ENCODE results near the gene LRATD1.

LRATD1 gene

DNA sequence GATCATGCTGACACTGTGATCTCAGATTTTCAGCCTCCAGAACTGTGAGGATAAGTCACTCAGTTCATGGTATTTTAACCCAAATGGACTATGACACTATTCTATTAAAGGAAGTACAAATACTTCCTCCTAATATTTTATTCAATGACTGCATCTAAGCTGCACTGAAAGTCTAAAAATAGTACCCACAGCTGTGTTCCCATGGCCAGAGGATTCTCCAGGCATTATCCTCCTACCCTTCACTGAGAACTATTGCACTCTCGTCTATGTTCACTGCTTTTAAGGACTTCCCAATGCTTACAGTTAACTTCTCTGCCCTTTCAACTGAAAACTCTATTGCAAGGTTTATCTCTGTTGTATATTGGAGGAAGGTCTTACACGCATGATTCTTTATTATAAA lies 15.2 kb downstream of the LRATD1 start:
- no peaks in the 10 kb centered on the region for H3K4me1 ChIP-seq (ENCODE audit: control insufficient read depth in 1 of 2, insufficient read depth in 2 of 2, low read length in 2 of 2)
- H3K9me3 ChIP-seq (ENCODE audit: control insufficient read depth in 1 of 2, low read length in 2 of 2): no peaks in the 10 kb centered on the region
- H3K27ac ChIP-seq (ENCODE audit: low read depth, low read length): no peak overlapping the region
- H3K9ac ChIP-seq (ENCODE audit: low read depth in 1 of 2, low read length in 2 of 2): no peak overlapping the region
- peaks cover 0 to 20% of the 10 kb centered on the region in 2 donors for H3K36me3 ChIP-seq (ENCODE audit: control insufficient read depth in 1 of 2, insufficient read depth in 2 of 2, low read length in 2 of 2)
- no peaks in the 10 kb centered on the region for H3K27me3 ChIP-seq (ENCODE audit: control insufficient read depth in 1 of 2, insufficient read depth in 2 of 2, low read length in 2 of 2)
- H3K4me3 ChIP-seq (ENCODE audit: low read depth in 1 of 2, low read length in 2 of 2): no peak overlapping the region

DNA sequence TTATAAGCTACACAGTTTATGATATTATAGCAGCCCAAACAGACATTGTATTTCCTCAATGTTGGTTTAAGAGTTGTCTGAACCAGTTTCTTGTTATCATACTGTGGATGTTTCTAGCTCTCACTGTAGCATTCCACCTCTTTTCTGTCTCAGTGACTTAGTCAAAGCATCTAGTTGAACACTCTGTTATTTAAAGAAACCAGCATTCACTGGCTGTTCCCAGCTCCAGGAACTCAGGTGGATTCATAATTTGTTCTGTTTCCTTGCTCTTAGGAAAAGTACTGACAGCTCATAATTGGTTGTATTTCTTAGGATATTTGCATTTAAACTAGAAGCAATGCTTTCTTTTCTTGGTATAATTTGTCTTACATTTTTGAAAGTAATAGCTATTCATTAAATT lies 17.5 kb downstream of the LRATD1 start:
- Histone ChIP-seq H3K27me3 (ENCODE audit: control insufficient read depth in 1 of 2, insufficient read depth in 2 of 2, low read length in 2 of 2) (no peaks in the 10 kb centered on the region), H3K9ac (ENCODE audit: low read depth in 1 of 2, low read length in 2 of 2) (no peak overlapping the region), H3K27ac (ENCODE audit: low read depth, low read length) (no peak overlapping the region), H3K9me3 (ENCODE audit: control insufficient read depth in 1 of 2, low read length in 2 of 2) (no peaks in the 10 kb centered on the region), H3K36me3 (ENCODE audit: control insufficient read depth in 1 of 2, insufficient read depth in 2 of 2, low read length in 2 of 2) (peaks cover 0 to 14% of the 10 kb centered on the region in 2 donors), H3K4me3 (ENCODE audit: low read depth in 1 of 2, low read length in 2 of 2) (no peak overlapping the region), H3K4me1 (ENCODE audit: control insufficient read depth in 1 of 2, insufficient read depth in 2 of 2, low read length in 2 of 2) (no peaks in the 10 kb centered on the region)

DNA sequence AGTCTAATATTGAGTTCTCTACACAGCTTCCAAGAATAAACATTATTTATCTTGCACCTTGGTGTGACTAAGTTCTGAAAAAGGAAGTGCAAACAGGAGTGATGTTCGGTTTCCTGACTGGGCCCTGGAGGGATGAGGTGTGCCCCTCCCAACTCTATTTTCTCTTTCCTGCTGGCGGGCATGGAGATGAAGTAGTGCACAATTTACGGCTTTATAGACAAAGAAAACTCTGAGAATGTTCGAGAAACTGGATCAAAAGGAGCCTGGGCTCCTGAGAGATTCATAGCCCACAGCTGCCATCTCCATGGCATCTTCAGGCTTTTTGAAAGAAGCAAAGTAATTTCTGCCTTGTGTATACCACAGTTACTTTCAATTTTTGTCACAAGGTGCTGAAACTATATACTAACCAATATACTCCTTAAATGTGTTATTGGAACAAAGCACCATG lies 22.3 kb downstream of the LRATD1 start:
- H3K9ac ChIP-seq (ENCODE audit: low read depth in 1 of 2, low read length in 2 of 2): no peak overlapping the region
- peaks cover 0 to 6% of the 10 kb centered on the region in 2 donors for H3K36me3 ChIP-seq (ENCODE audit: control insufficient read depth in 1 of 2, insufficient read depth in 2 of 2, low read length in 2 of 2)
- H3K27ac ChIP-seq (ENCODE audit: low read depth, low read length): no peak overlapping the region
- H3K4me3 ChIP-seq (ENCODE audit: low read depth in 1 of 2, low read length in 2 of 2): no peak overlapping the region
- no peaks in the 10 kb centered on the region for H3K9me3 ChIP-seq (ENCODE audit: control insufficient read depth in 1 of 2, low read length in 2 of 2)
- H3K4me1 ChIP-seq (ENCODE audit: control insufficient read depth in 1 of 2, insufficient read depth in 2 of 2, low read length in 2 of 2): no peaks in the 10 kb centered on the region
- no peaks in the 10 kb centered on the region for H3K27me3 ChIP-seq (ENCODE audit: control insufficient read depth in 1 of 2, insufficient read depth in 2 of 2, low read length in 2 of 2)

GRCh38 chr2:14656146-14656545 lies 23.6 kb downstream of the LRATD1 start:
- Histone ChIP-seq H3K9ac (ENCODE audit: low read depth in 1 of 2, low read length in 2 of 2) (no peak overlapping the region), H3K27ac (ENCODE audit: low read depth, low read length) (no peak overlapping the region), H3K4me1 (ENCODE audit: control insufficient read depth in 1 of 2, insufficient read depth in 2 of 2, low read length in 2 of 2) (no peaks in the 10 kb centered on the region), H3K36me3 (ENCODE audit: control insufficient read depth in 1 of 2, insufficient read depth in 2 of 2, low read length in 2 of 2) (peaks cover 0 to 3% of the 10 kb centered on the region in 2 donors), H3K4me3 (ENCODE audit: low read depth in 1 of 2, low read length in 2 of 2) (no peak overlapping the region), H3K27me3 (ENCODE audit: control insufficient read depth in 1 of 2, insufficient read depth in 2 of 2, low read length in 2 of 2) (no peaks in the 10 kb centered on the region), H3K9me3 (ENCODE audit: control insufficient read depth in 1 of 2, low read length in 2 of 2) (no peaks in the 10 kb centered on the region)

GRCh38 chr2:14661163-14661562 lies 28.6 kb downstream of the LRATD1 start:
- no peaks in the 10 kb centered on the region for H3K27me3 ChIP-seq (ENCODE audit: control insufficient read depth in 1 of 2, insufficient read depth in 2 of 2, low read length in 2 of 2)
- H3K9ac ChIP-seq (ENCODE audit: low read depth in 1 of 2, low read length in 2 of 2): no peak overlapping the region
- no peak overlapping the region for H3K4me3 ChIP-seq (ENCODE audit: low read depth in 1 of 2, low read length in 2 of 2)
- no peak overlapping the region for H3K27ac ChIP-seq (ENCODE audit: low read depth, low read length)
- no peaks in the 10 kb centered on the region for H3K36me3 ChIP-seq (ENCODE audit: control insufficient read depth in 1 of 2, insufficient read depth in 2 of 2, low read length in 2 of 2)
- H3K9me3 ChIP-seq (ENCODE audit: control insufficient read depth in 1 of 2, low read length in 2 of 2): no peaks in the 10 kb centered on the region
- no peaks in the 10 kb centered on the region for H3K4me1 ChIP-seq (ENCODE audit: control insufficient read depth in 1 of 2, insufficient read depth in 2 of 2, low read length in 2 of 2)

DNA sequence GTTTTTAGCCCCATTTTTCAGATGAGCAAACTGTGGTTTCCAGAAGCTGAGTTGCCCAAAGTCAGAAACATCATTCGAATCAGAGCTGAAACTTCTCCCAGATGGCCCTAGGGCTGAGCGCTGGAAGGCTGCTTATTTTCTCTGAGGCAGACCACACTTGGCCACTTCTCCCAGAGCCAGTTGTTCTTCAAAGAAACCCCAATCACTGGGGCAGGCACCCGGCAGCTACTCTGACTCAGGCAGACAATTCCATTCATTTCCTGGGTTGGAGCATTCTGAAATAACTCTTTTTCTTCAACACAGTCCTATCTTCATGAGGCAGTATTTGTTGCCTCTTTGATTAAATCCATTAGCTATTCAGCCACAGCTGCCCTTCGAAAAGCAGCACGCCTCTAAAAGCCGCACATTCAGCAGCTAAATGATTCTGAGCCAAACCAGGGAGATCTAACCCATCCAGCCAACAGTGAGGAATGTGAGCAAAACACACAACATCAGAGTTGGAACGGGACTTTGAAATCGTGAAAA lies 40.9 kb downstream of the LRATD1 start:
- no peaks in the 10 kb centered on the region for H3K36me3 ChIP-seq (ENCODE audit: control insufficient read depth in 1 of 2, insufficient read depth in 2 of 2, low read length in 2 of 2)
- no peak overlapping the region for H3K27ac ChIP-seq (ENCODE audit: low read depth, low read length)
- no peak overlapping the region for H3K4me3 ChIP-seq (ENCODE audit: low read depth in 1 of 2, low read length in 2 of 2)
- H3K9ac ChIP-seq (ENCODE audit: low read depth in 1 of 2, low read length in 2 of 2): no peak overlapping the region
- no peaks in the 10 kb centered on the region for H3K27me3 ChIP-seq (ENCODE audit: control insufficient read depth in 1 of 2, insufficient read depth in 2 of 2, low read length in 2 of 2)
- no peaks in the 10 kb centered on the region for H3K9me3 ChIP-seq (ENCODE audit: control insufficient read depth in 1 of 2, low read length in 2 of 2)
- no peaks in the 10 kb centered on the region for H3K4me1 ChIP-seq (ENCODE audit: control insufficient read depth in 1 of 2, insufficient read depth in 2 of 2, low read length in 2 of 2)

GRCh38 chr2:14675489-14675888 lies 43.0 kb downstream of the LRATD1 start:
- H3K9me3 ChIP-seq (ENCODE audit: control insufficient read depth in 1 of 2, low read length in 2 of 2): no peaks in the 10 kb centered on the region
- H3K27ac ChIP-seq (ENCODE audit: low read depth, low read length): no peak overlapping the region
- no peak overlapping the region for H3K4me3 ChIP-seq (ENCODE audit: low read depth in 1 of 2, low read length in 2 of 2)
- H3K4me1 ChIP-seq (ENCODE audit: control insufficient read depth in 1 of 2, insufficient read depth in 2 of 2, low read length in 2 of 2): no peaks in the 10 kb centered on the region
- H3K27me3 ChIP-seq (ENCODE audit: control insufficient read depth in 1 of 2, insufficient read depth in 2 of 2, low read length in 2 of 2): no peaks in the 10 kb centered on the region
- no peaks in the 10 kb centered on the region for H3K36me3 ChIP-seq (ENCODE audit: control insufficient read depth in 1 of 2, insufficient read depth in 2 of 2, low read length in 2 of 2)
- H3K9ac ChIP-seq (ENCODE audit: low read depth in 1 of 2, low read length in 2 of 2): no peak overlapping the region

DNA sequence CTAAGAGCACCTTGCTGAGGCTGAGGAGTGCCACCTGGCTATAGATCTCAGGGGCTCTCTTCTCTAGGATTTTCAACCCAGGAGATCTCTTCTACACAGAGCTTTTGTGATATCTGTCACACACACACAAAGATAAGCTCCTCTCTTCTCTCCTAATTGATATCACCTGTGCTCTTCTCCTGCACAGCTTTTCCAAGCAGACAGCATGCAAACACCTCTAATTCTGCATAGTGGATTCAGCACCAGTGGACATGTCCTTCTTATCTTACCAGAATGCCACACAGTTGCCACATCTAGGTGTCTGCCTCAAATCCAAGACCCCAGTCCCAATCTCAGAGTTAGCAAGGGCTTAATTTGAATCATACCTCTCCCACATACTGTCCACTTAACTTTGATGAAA lies 43.9 kb downstream of the LRATD1 start:
- Histone ChIP-seq H3K27ac (ENCODE audit: low read depth, low read length) (no peak overlapping the region), H3K4me1 (ENCODE audit: control insufficient read depth in 1 of 2, insufficient read depth in 2 of 2, low read length in 2 of 2) (no peaks in the 10 kb centered on the region), H3K9ac (ENCODE audit: low read depth in 1 of 2, low read length in 2 of 2) (no peak overlapping the region), H3K9me3 (ENCODE audit: control insufficient read depth in 1 of 2, low read length in 2 of 2) (no peaks in the 10 kb centered on the region), H3K4me3 (ENCODE audit: low read depth in 1 of 2, low read length in 2 of 2) (no peak overlapping the region), H3K36me3 (ENCODE audit: control insufficient read depth in 1 of 2, insufficient read depth in 2 of 2, low read length in 2 of 2) (no peaks in the 10 kb centered on the region), H3K27me3 (ENCODE audit: control insufficient read depth in 1 of 2, insufficient read depth in 2 of 2, low read length in 2 of 2) (no peaks in the 10 kb centered on the region)

- Histone ChIP-seq H3K9ac (ENCODE audit: low read depth in 1 of 2, low read length in 2 of 2) (no peak overlapping the region), H3K4me1 (ENCODE audit: control insufficient read depth in 1 of 2, insufficient read depth in 2 of 2, low read length in 2 of 2) (no peaks in the 10 kb centered on the region), H3K9me3 (ENCODE audit: control insufficient read depth in 1 of 2, low read length in 2 of 2) (no peaks in the 10 kb centered on the region), H3K27me3 (ENCODE audit: control insufficient read depth in 1 of 2, insufficient read depth in 2 of 2, low read length in 2 of 2) (no peaks in the 10 kb centered on the region), H3K27ac (ENCODE audit: low read depth, low read length) (no peak overlapping the region), H3K4me3 (ENCODE audit: low read depth in 1 of 2, low read length in 2 of 2) (no peak overlapping the region), H3K36me3 (ENCODE audit: control insufficient read depth in 1 of 2, insufficient read depth in 2 of 2, low read length in 2 of 2) (no peaks in the 10 kb centered on the region)
These were observed 44.5 kb downstream of the LRATD1 start for GRCh38 chr2:14677039-14677438.

DNA sequence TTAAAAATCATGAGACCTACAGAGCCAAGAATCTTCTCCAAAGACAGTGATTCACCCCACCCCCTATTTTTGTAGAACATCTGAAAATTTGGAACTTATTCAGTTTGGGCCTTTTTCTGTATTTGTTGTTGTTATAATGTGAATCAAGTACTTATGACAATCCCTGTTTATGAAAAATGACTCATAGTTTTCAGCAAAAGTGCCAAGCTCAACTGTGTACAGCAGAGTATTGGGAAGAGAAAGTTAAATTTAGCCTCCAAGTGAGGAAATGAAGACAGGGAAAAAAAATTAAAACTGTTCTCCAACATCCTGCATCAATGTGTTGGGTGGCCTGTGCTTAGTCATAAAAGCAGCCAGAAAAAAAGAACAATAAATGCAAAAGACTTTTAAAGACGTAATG lies 46.2 kb downstream of the LRATD1 start:
- no peaks in the 10 kb centered on the region for H3K27me3 ChIP-seq (ENCODE audit: control insufficient read depth in 1 of 2, insufficient read depth in 2 of 2, low read length in 2 of 2)

DNA sequence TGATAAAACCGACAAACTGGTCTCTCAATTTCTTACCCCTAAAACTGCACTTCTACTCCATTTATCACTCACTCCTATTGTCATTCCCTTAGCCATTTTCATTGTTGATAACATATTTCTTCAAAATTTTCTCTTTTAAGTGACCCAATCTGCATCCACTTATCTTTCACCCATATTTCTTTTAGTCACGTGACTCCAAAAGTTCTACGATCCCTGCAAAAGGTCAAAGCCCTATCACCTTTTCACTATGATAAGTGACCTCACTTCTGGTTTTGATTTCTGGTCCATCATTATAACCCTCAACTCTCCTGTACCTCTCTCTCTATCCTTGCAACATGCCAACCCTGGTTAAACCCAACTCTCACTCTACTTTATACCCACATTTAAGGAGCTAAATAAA lies 49.1 kb downstream of the LRATD1 start:
- Histone ChIP-seq H3K27me3 (ENCODE audit: control insufficient read depth in 1 of 2, insufficient read depth in 2 of 2, low read length in 2 of 2) (no peaks in the 10 kb centered on the region), H3K9ac (ENCODE audit: low read depth in 1 of 2, low read length in 2 of 2) (no peak overlapping the region), H3K9me3 (ENCODE audit: control insufficient read depth in 1 of 2, low read length in 2 of 2) (no peaks in the 10 kb centered on the region), H3K36me3 (ENCODE audit: control insufficient read depth in 1 of 2, insufficient read depth in 2 of 2, low read length in 2 of 2) (no peaks in the 10 kb centered on the region), H3K27ac (ENCODE audit: low read depth, low read length) (no peak overlapping the region), H3K4me3 (ENCODE audit: low read depth in 1 of 2, low read length in 2 of 2) (no peak overlapping the region), H3K4me1 (ENCODE audit: control insufficient read depth in 1 of 2, insufficient read depth in 2 of 2, low read length in 2 of 2) (no peaks in the 10 kb centered on the region)

More for the DNA sequence above, 46.2 kb downstream of the LRATD1 start:
- no peaks in the 10 kb centered on the region for H3K9me3 ChIP-seq (ENCODE audit: control insufficient read depth in 1 of 2, low read length in 2 of 2)
- no peak overlapping the region for H3K9ac ChIP-seq (ENCODE audit: low read depth in 1 of 2, low read length in 2 of 2)
- H3K27ac ChIP-seq (ENCODE audit: low read depth, low read length): no peak overlapping the region
- no peak overlapping the region for H3K4me3 ChIP-seq (ENCODE audit: low read depth in 1 of 2, low read length in 2 of 2)
- H3K4me1 ChIP-seq (ENCODE audit: control insufficient read depth in 1 of 2, insufficient read depth in 2 of 2, low read length in 2 of 2): no peaks in the 10 kb centered on the region
- no peaks in the 10 kb centered on the region for H3K36me3 ChIP-seq (ENCODE audit: control insufficient read depth in 1 of 2, insufficient read depth in 2 of 2, low read length in 2 of 2)

Data from duodenal mucosa (tissue), 2 donors.